ENCODE results near the gene PTPRG.

GRCh38 chr3:61582287-61582686 is 20.9 kb downstream of the PTPRG start:
- no peak for TF ChIP-seq TAF1 (IDR thresholded peaks at IDR 0.05; ENCODE audit: borderline replicate concordance, insufficient read depth, low read length)
- TF ChIP-seq REST (IDR thresholded peaks at IDR 0.05; ENCODE audit: insufficient read depth in 1 of 2, low read depth in 2 of 2, low read length in 2 of 2): no peak

All from PFSK-1 (cell line).